Common myeloid progenitor, CD34-positive (primary cell): ENCODE measurements around the gene ZFP92.

Source experiments
- CTCF ChIA-PET: fragments of 350-600 bp; sonication (Branson Sonifier 250); formaldehyde crosslinking; loops from one replicate; lab custom pipeline; 2021; ENCODE audit warnings: antibody characterized with exemption; lab: Charles Lee
- POLR2A ChIA-PET: fragments of 350-600 bp; sonication (Branson Sonifier 250); formaldehyde crosslinking; loops from one replicate; lab custom pipeline; 2021; ENCODE audit warnings: antibody characterized with exemption; lab: Charles Lee
- DNase-seq, 3 donors: peaks; one replicate each; pipeline versions ENCODE4 v3.0.0 to v3.0.0-alpha.2; 2013
- H3K27ac ChIP-seq, 2 experiments: 1 replicate in 1 of 2; 2 replicates in 1 of 2; pipeline ENCODE4 v1.7.0; 2013; ENCODE audit warnings: inconsistent platforms in 2 of 2, low read length in 2 of 2, mild to moderate bottlenecking in 2 of 2, low read depth in 1 of 2, moderate library complexity in 1 of 2; ENCODE audit not compliant: severe bottlenecking in 2 of 2, insufficient read depth in 1 of 2, poor library complexity in 1 of 2
- H3K27me3 ChIP-seq, 5 experiments: replicated peaks in 2 of 5; 1 replicate in 3 of 5; 2 replicates in 2 of 5; pipeline versions ENCODE4 v1.6.1 to v1.7.0; 2013; ENCODE audit warnings: low read length in 4 of 5, mild to moderate bottlenecking in 2 of 5, moderate library complexity in 2 of 5, inconsistent platforms in 1 of 5; ENCODE audit not compliant: insufficient read depth in 5 of 5, control insufficient read depth in 4 of 5
- H3K36me3 ChIP-seq, 4 experiments: 1 replicate in 2 of 4; 2 replicates in 2 of 4; pipeline versions ENCODE4 v1.6.1 to v1.7.0; 2013; ENCODE audit warnings: low read length in 3 of 4, control low read depth in 1 of 4, mild to moderate bottlenecking in 1 of 4; ENCODE audit not compliant: control insufficient read depth in 4 of 4, insufficient read depth in 4 of 4
- H3K4me1 ChIP-seq, 4 experiments: 1 replicate in 3 of 4; 2 replicates in 1 of 4; pipeline versions ENCODE4 v1.6.1 to v1.7.1; 2013; ENCODE audit warnings: low read length in 3 of 4, mild to moderate bottlenecking in 3 of 4, control low read depth in 1 of 4, inconsistent platforms in 1 of 4, moderate library complexity in 1 of 4; ENCODE audit not compliant: control insufficient read depth in 4 of 4, insufficient read depth in 4 of 4; ENCODE audit errors: control extremely low read depth in 1 of 4
- H3K4me3 ChIP-seq, 7 experiments: 1 replicate in 4 of 7; 2 replicates in 3 of 7; pipeline versions ENCODE4 v1.5.1 to v1.7.0; 2013; ENCODE audit warnings: mild to moderate bottlenecking in 7 of 7, low read length in 6 of 7, moderate library complexity in 6 of 7, inconsistent platforms in 2 of 7, low read depth in 2 of 7, control low read depth in 1 of 7; ENCODE audit not compliant: insufficient read depth in 4 of 7, control insufficient read depth in 1 of 7; ENCODE audit errors: extremely low read depth in 1 of 7
- H3K9me3 ChIP-seq, 5 experiments: 1 replicate in 4 of 5; 2 replicates in 1 of 5; pipeline versions ENCODE4 v1.6.1 to v1.7.1; 2013; ENCODE audit warnings: low read length in 4 of 5, mild to moderate bottlenecking in 2 of 5, inconsistent platforms in 1 of 5, low read depth in 1 of 5, moderate library complexity in 1 of 5; ENCODE audit not compliant: control insufficient read depth in 4 of 5, insufficient read depth in 2 of 5; ENCODE audit errors: control extremely low read depth in 1 of 5
- whole genome bisulfite sequencing: methylation state at CpG from one replicate; pipeline ENCODE4 v1.1.5; 2013; ENCODE audit not compliant: insufficient coverage; 5-methylcytosine and 5-hydroxymethylcytosine counted together

The ZFP92 gene

GRCh38 chrX:153412746-153413720, 1.8 kb downstream of the ZFP92 start:
- Histone ChIP-seq H3K36me3 (no peaks in the 10 kb centered on the region), H3K9me3 (no peaks in the 10 kb centered on the region), H3K27me3 (peaks cover 0 to 9% (median 0%) of the 10 kb centered on the region in 5 experiments), H3K4me3 (no peak overlapping the region), H3K4me1 (peaks cover 2 to 19% (median 9%) of the 10 kb centered on the region in 4 experiments), H3K27ac (no peak overlapping the region)
- POLR2A ChIA-PET = no interaction called here
- CTCF ChIA-PET = interaction anchor here (1.2 to 1.5 kb wide), 2 partner anchors 10 kb away, joined by 3 read pairs; no protein-coding TSS in a partner anchor
- DNase-seq = no peak
- 88% methylated on average over 20 of the region's 23 CpGs for WGBS

DNA sequence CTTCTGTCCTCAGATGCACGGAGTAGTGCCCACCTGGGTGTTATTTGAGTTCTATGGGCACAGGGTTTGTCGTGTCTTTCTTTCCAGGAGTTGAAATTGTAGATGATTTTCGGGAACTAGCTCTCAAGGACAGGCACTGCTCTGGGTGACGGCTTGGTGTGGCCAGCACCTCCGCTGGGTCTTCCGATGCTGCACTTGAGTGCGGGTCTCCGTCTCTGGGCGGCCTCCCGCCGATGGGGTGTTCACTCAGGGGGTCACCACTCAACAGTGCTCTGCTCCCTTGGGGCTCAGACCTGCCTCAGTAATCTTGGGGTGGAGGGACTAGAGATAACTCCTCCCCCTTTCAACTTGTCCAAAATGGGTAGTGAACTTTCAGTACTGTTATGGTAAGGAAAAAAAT, 2.5 kb downstream of the ZFP92 start:
- Histone ChIP-seq H3K36me3 (peaks cover 0 to 2% (median 0%) of the 10 kb centered on the region in 4 experiments), H3K9me3 (no peaks in the 10 kb centered on the region), H3K27ac (no peak overlapping the region), H3K27me3 (peaks cover 0 to 9% (median 0%) of the 10 kb centered on the region in 5 experiments), H3K4me3 (no peak overlapping the region), H3K4me1 (peaks cover 2 to 19% (median 9%) of the 10 kb centered on the region in 4 experiments)
- 87% methylated on average over 4 of the region's 11 CpGs for WGBS
- DNase-seq = no peak
- CTCF ChIA-PET = interaction anchor here (1.2 to 1.5 kb wide), 2 partner anchors 10 kb away, joined by 3 read pairs; no protein-coding TSS in a partner anchor
- POLR2A ChIA-PET = no interaction called here

GRCh38 chrX:153414856-153415510, 3.7 kb downstream of the ZFP92 start:
- peaks cover 0 to 9% (median 0%) of the 10 kb centered on the region in 5 experiments for H3K27me3 ChIP-seq
- no peak overlapping the region for H3K27ac ChIP-seq
- peaks cover 2 to 19% (median 9%) of the 10 kb centered on the region in 4 experiments for H3K4me1 ChIP-seq
- no peak overlapping the region for H3K4me3 ChIP-seq
- ChIA-PET CTCF (interaction anchor here (1.5 kb wide), 1 partner anchor 8 kb away, joined by 3 read pairs; no protein-coding TSS in a partner anchor), POLR2A (no interaction called here)
- DNase-seq = no peak
- WGBS = 96% methylated on average over 5 of the region's 9 CpGs
- no peaks in the 10 kb centered on the region for H3K9me3 ChIP-seq
- peaks cover 0 to 2% (median 0%) of the 10 kb centered on the region in 4 experiments for H3K36me3 ChIP-seq

GRCh38 chrX:153416781-153417450, 5.6 kb downstream of the ZFP92 start:
- peaks cover 0 to 18% (median 0%) of the 10 kb centered on the region in 4 experiments for H3K36me3 ChIP-seq
- CTCF ChIA-PET = no interaction called here
- peaks cover 2 to 12% (median 5%) of the 10 kb centered on the region in 4 experiments for H3K4me1 ChIP-seq
- no peaks in the 10 kb centered on the region for H3K27me3 ChIP-seq
- H3K9me3 ChIP-seq = peaks cover 0 to 3% (median 0%) of the 10 kb centered on the region in 5 experiments
- WGBS = 75% methylated on average over 9 of the region's 12 CpGs
- H3K4me3 ChIP-seq = no peak overlapping the region
- DNase-seq = no peak
- no peak overlapping the region for H3K27ac ChIP-seq
- POLR2A ChIA-PET = no interaction called here

DNA sequence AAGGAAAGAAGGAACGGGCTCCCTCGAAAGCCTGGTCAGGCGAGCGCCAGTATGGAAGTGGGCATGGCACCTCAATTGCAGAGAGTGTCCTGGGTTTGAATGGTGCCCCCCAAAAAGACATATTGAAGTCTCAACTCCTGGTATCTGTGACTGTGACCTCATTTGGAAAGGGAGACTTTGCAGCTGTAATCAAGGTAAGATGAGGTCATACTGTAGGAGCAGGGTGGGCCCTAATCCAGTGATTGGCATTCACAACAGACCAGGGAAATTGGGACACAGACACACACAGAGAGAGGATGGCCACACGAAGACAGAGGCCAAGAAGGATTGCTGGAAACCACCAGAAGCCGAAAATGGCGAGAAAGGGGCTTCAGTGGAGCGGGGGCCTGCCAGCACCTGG, 6.4 kb downstream of the ZFP92 start:
- no peak overlapping the region for H3K4me3 ChIP-seq
- no peak overlapping the region for H3K27ac ChIP-seq
- H3K27me3 ChIP-seq = no peaks in the 10 kb centered on the region
- peaks cover 0 to 3% (median 0%) of the 10 kb centered on the region in 5 experiments for H3K9me3 ChIP-seq
- POLR2A ChIA-PET = no interaction called here
- DNase-seq = no peak
- peaks cover 0 to 5% (median under 1%) of the 10 kb centered on the region in 4 experiments for H3K4me1 ChIP-seq
- H3K36me3 ChIP-seq = peaks cover 0 to 18% (median 0%) of the 10 kb centered on the region in 4 experiments
- CTCF ChIA-PET = no interaction called here
- WGBS = 89% methylated on average over 8 of the region's 8 CpGs

DNA sequence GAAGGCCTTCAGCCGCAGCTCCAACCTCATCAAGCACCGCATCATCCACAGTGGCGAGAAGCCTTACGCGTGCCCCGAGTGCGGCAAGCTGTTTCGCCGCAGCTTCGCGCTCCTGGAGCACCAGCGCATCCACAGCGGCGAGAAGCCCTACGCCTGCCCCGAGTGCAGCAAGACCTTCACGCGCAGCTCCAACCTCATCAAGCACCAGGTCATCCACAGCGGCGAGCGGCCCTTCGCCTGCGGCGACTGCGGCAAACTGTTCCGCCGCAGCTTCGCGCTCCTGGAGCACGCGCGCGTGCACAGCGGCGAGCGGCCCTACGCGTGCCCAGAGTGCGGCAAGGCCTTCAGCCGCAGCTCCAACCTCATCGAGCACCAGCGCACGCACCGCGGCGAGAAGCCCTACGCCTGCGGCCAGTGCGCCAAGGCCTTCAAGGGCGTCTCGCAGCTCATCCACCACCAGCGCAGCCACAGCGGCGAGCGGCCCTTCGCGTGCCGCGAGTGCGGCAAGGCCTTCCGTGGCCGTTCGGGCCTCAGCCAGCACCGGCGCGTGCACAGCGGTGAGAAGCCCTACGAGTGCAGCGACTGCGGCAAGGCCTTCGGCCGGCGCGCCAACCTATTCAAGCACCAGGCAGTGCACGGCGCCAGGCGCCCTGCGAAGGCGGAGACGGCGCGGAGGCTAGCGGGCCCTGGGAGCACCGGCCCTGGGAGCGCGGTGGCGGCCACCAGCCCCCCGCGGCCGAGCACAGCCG, 9.8 kb downstream of the ZFP92 start:
- Histone ChIP-seq H3K9me3 (peaks cover 0 to 3% (median 0%) of the 10 kb centered on the region in 5 experiments), H3K36me3 (peaks cover 0 to 18% (median 0%) of the 10 kb centered on the region in 4 experiments), H3K4me1 (no peaks in the 10 kb centered on the region), H3K27me3 (no peaks in the 10 kb centered on the region), H3K27ac (no peak overlapping the region), H3K4me3 (no peak overlapping the region)
- DNase-seq = no peak
- CTCF ChIA-PET = no interaction called here
- 93% methylated on average over 83 of the region's 91 CpGs for WGBS
- POLR2A ChIA-PET = no interaction called here
